Measurements from ENCODE around the gene ONECUT3. TPM values are rescaled to one million over a fixed set of nuclear protein-coding genes. Genes with fewer than 3 reads are reported as not detected.

Gene ONECUT3
- total RNA-seq, 1 donor from 2014 or later: not detected

DNA sequence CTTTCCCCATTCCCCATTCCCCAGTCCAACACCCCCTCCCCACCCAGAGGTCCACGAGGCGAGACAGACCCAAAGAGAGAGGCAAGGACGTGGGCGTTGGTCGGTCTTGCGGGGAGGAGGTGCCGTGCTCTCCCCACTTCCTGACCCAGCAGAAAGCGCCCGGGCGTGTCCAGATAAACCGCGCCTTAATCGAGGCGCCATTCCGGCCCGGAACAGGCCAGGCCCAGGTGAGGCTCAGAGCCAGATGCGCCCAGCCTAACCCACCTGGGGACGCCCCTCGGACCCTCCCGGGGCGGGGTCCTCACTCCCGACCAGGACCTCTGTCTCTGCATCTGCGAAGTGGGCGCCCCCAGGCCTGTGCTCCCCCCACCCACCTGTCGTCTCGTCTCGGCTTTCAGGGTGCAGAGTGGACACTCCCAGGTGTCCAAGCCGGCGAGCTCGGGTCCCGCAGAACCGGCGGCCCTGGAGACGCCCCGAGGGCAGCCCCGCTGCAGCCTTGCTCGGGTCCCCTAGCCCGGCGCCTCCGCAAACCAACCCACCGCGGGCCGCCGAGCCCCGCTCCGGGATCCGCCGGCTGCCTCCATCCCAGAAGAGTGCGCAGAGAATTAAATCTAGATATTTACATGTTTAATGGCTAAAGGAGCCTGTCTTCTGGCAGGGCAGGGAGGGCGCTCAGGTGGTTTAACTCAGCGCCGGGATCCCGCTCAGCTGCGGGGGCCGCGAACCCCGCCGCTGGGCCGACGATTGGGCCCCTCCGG lies 5.0 kb upstream of the ONECUT3 start:
- DNase-seq (ENCODE audit: low read depth): no peak
- peaks cover 68% of the 10 kb centered on the region for H3K27me3 ChIP-seq (ENCODE audit: control insufficient read depth, insufficient read depth, low read length)
- TF ChIP-seq, protein P1, sequence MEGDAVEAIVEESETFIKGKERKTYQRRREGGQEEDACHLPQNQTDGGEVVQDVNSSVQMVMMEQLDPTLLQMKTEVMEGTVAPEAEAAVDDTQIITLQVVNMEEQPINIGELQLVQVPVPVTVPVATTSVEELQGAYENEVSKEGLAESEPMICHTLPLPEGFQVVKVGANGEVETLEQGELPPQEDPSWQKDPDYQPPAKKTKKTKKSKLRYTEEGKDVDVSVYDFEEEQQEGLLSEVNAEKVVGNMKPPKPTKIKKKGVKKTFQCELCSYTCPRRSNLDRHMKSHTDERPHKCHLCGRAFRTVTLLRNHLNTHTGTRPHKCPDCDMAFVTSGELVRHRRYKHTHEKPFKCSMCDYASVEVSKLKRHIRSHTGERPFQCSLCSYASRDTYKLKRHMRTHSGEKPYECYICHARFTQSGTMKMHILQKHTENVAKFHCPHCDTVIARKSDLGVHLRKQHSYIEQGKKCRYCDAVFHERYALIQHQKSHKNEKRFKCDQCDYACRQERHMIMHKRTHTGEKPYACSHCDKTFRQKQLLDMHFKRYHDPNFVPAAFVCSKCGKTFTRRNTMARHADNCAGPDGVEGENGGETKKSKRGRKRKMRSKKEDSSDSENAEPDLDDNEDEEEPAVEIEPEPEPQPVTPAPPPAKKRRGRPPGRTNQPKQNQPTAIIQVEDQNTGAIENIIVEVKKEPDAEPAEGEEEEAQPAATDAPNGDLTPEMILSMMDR (IDR thresholded peaks at IDR 0.05; ENCODE audit: insufficient read depth, low read length, poor library complexity, severe bottlenecking): no peak
- H3K36me3 ChIP-seq (ENCODE audit: control insufficient read depth, insufficient read depth, low read length): no peaks in the 10 kb centered on the region
- H3K4me3 ChIP-seq (ENCODE audit: low read depth, low read length): no peak overlapping the region

DNA sequence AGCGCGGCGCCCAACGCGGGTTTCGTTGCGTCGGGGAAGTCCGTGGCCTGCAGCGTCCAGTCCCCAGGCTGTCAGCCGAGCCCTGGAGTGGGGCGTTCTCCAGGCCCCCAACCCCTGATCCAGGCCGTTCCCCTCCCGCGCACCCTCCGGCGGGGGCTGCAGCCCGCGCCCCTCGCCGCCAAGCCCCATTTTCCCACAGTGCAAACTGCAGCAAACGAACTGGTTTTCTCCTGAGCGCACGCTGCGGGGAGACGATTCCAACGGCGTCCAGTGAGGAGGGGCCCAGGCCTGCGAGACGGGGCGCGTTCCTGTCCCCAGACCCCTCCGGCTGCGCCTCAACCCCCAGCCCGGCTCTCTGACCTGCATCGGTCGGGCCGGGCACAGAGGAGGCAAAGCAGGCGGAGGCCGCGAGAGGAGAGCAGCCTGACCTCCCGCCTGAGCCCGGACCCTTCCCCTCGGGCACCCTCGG lies 4.4 kb upstream of the ONECUT3 start:
- no peak overlapping the region for H3K4me3 ChIP-seq (ENCODE audit: low read depth, low read length)
- peaks cover 68% of the 10 kb centered on the region for H3K27me3 ChIP-seq (ENCODE audit: control insufficient read depth, insufficient read depth, low read length)
- TF ChIP-seq, protein P1 (IDR thresholded peaks at IDR 0.05; ENCODE audit: insufficient read depth, low read length, poor library complexity, severe bottlenecking): no peak
- no peaks in the 10 kb centered on the region for H3K36me3 ChIP-seq (ENCODE audit: control insufficient read depth, insufficient read depth, low read length)
- no peak for DNase-seq (ENCODE audit: low read depth)

DNA sequence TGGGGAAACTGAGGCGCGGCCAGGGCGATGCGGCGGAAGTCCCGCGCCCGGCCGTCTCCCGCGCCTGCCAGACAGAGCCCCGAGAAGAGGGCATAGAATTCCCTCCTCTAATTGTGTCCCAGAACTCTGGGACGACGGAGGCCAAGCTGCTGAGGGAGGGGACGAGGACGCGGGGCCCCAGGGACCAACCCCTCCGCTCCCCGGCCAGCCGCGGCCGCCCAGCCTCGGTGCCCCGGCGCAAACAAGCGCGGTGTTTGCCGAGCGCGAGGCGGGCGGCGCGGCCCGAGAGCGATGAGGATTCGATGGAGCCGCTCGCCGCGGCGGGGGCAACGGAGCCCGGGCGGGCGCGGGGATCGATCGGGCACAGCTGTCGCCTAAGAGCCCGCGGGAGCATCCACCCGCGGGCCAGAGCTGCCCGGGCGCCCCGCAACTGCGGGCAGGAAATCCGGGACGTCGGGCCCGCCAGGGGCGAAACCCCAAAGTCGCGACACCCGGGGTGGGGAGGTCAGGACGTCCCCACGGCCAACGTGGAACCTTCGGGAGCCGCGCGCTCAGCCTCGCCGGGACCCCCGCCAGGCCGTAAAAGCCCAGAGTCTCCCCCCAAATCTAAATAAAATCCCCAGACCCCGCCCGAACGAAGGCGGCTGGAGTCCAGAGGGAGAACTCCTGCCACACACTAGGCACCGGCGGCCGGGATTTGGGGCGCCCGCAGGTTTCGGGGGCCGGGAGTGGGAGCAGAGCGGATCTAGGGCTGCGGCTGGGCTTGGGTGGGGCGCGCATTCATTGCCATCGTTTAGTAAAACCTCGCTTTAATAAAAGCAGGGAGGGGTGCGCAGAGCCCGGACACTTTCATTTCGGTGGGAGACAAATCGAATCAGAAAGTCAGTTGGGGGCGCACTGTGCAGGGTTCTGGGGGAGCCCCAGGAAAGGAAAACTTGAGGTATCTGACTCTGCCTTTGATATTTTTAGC lies 3.6 kb upstream of the ONECUT3 start:
- TF ChIP-seq, protein P1 (IDR thresholded peaks at IDR 0.05; ENCODE audit: insufficient read depth, low read length, poor library complexity, severe bottlenecking): no peak
- Histone ChIP-seq H3K36me3 (ENCODE audit: control insufficient read depth, insufficient read depth, low read length) (no peaks in the 10 kb centered on the region), H3K27me3 (ENCODE audit: control insufficient read depth, insufficient read depth, low read length) (peaks cover 70% of the 10 kb centered on the region), H3K4me3 (ENCODE audit: low read depth, low read length) (no peak overlapping the region)
- DNase-seq (ENCODE audit: low read depth): no peak

DNA sequence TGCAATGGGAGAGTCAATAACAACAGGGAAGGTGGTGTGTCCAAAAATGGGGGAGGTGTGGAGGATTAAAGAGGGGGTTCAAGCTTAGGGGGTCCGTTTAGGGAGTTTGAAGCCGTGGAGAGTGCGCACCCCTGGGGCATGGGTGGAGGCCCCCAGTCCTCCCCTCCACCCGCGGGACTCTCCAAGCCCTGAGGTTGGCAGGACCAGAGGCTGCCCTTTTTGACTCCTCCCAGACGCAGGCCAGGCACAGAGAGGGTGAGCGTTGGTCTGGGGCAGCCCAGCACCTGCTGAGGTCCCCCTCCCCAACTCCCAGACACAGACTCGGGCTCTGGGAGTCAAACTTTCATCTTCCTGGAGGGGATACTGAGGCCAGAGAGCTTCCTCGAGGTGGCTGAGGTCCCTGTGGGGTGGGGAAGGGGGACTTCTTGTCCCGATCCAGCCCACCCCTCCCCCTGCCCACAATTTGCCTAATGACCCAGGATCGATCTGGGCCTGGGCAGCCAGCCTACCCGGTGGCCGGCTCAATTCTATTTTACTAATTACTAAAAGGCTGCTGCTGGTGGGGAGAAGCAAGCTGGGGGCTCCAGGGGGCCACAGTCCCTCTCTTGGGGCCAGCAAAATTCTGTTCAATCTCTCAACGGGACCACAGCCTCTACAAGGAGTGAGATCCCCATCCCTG lies 2.8 kb upstream of the ONECUT3 start:
- Histone ChIP-seq H3K36me3 (ENCODE audit: control insufficient read depth, insufficient read depth, low read length) (no peaks in the 10 kb centered on the region), H3K27me3 (ENCODE audit: control insufficient read depth, insufficient read depth, low read length) (peaks cover 71% of the 10 kb centered on the region), H3K4me3 (ENCODE audit: low read depth, low read length) (no peak overlapping the region)
- TF ChIP-seq, protein P1 (IDR thresholded peaks at IDR 0.05; ENCODE audit: insufficient read depth, low read length, poor library complexity, severe bottlenecking): no peak
- no peak for DNase-seq (ENCODE audit: low read depth)

DNA sequence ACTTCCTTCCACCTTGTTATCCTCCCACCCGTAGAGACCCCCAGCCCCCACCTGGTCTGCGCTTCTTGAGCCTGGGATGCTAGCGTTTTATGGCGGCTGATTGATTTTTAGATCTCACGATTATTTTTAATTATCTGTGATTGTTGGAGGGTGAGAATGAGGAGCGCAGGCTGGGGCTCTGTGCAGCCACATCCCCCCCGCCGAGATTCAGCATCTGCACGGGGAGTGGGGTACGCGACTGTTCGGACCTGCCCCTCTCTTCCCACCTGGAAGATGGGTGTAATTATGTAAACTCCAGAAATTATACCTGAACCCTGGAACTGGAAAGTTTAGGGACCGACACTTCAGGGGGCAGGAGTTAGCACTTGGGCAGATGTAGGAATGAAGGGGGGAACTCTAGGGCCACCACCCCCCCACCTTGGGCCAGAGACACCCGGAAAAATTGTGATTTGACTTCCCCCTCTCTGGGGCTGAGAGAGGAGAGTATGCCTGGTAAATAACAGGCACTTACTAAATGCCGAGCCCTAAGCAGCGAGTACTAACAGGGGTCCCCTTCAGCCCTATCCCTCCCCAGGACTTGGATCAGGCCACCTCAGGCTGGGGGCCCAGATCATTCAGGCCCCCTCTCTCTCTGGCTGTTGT lies 1.8 kb upstream of the ONECUT3 start:
- DNase-seq (ENCODE audit: low read depth): no peak
- H3K27me3 ChIP-seq (ENCODE audit: control insufficient read depth, insufficient read depth, low read length): peaks cover 81% of the 10 kb centered on the region
- TF ChIP-seq, protein P1 (IDR thresholded peaks at IDR 0.05; ENCODE audit: insufficient read depth, low read length, poor library complexity, severe bottlenecking): no peak
- no peaks in the 10 kb centered on the region for H3K36me3 ChIP-seq (ENCODE audit: control insufficient read depth, insufficient read depth, low read length)
- no peak overlapping the region for H3K4me3 ChIP-seq (ENCODE audit: low read depth, low read length)
